PC-9 (cell line): Measurements from ENCODE around the gene KIFAP3. TPM values are rescaled to one million over a fixed set of nuclear protein-coding genes. Genes with fewer than 3 reads are reported as not detected.
A peak's percentile ranks its signal among the peaks of the same experiment; 100 is the strongest.

Source experiments
- BruUV-seq: library from RNA; stranded (reverse); fragments of 400-500 nt; replicated peaks from 2 replicates; lab custom pipeline; 2021; lab: Mats Ljungman, UMichigan
- CTCF ChIA-PET: fragments of 300-600 bp; sonication (Branson Sonifier 250); formaldehyde crosslinking; loops from one replicate; lab custom pipeline; 2022; ENCODE audit warnings: antibody characterized with exemption; lab: Charles Lee
- POLR2A ChIA-PET: fragments of 300-600 bp; sonication (Branson Sonifier 250); formaldehyde crosslinking; loops from one replicate; lab custom pipeline; 2022; ENCODE audit warnings: antibody characterized with exemption; ENCODE audit not compliant: unreplicated experiment; lab: Charles Lee
- DNase-seq, 2 experiments: peaks; one replicate each; pipeline versions ENCODE4 v3.0.0 to v3.0.0-alpha.2; 2015 to 2022; ENCODE audit warnings: mixed read lengths in 1 of 2
- H2AFZ ChIP-seq: fragments of 200-600 bp; sonication (generic); 2 replicates; pipeline ENCODE4 v1.8.1; 2017; ENCODE audit warnings: antibody characterized with exemption
- H3F3A ChIP-seq: fragments of 200-600 bp; sonication (generic); 2 replicates; pipeline ENCODE4 v1.8.1; 2017; ENCODE audit warnings: antibody characterized with exemption, mild to moderate bottlenecking, low read depth; ENCODE audit not compliant: insufficient read depth
- H3K27ac ChIP-seq: fragments of 200-600 bp; sonication (generic); 2 replicates; pipeline ENCODE4 v1.6.1; 2016; ENCODE audit warnings: mixed run types
- H3K27me3 ChIP-seq: fragments of 200-600 bp; sonication (generic); 2 replicates; pipeline ENCODE4 v1.6.1; 2016; ENCODE audit warnings: low read depth, mixed run types; ENCODE audit not compliant: insufficient read depth
- H3K36me3 ChIP-seq: fragments of 200-600 bp; sonication (generic); 2 replicates; pipeline ENCODE4 v1.6.1; 2016; ENCODE audit warnings: low read depth, mixed run types
- H3K4me1 ChIP-seq: fragments of 200-600 bp; sonication (generic); replicated peaks from 2 replicates; pipeline ENCODE4 v1.6.1; 2016; ENCODE audit warnings: mixed run types; ENCODE audit not compliant: insufficient read depth
- H3K4me2 ChIP-seq: fragments of 200-600 bp; sonication (generic); 2 replicates; pipeline ENCODE4 v1.6.1; 2017; ENCODE audit warnings: mixed run types
- H3K4me3 ChIP-seq: fragments of 200-600 bp; sonication (generic); 2 replicates; pipeline ENCODE4 v1.6.1; 2016; ENCODE audit warnings: mixed run types
- H3K79me2 ChIP-seq: fragments of 200-600 bp; sonication (generic); 2 replicates; pipeline ENCODE4 v1.6.1; 2017; ENCODE audit warnings: low read depth, mixed run types
- H3K9me2 ChIP-seq: fragments of 200-600 bp; sonication (generic); 2 replicates; pipeline ENCODE4 v1.8.1; 2017; ENCODE audit warnings: mild to moderate bottlenecking; ENCODE audit not compliant: insufficient read depth
- H3K9me3 ChIP-seq: fragments of 200-600 bp; sonication (generic); 2 replicates; pipeline ENCODE4 v1.8.1; 2016; ENCODE audit warnings: low read depth; ENCODE audit not compliant: insufficient read depth
- H4K20me1 ChIP-seq: fragments of 200-600 bp; sonication (generic); 2 replicates; pipeline ENCODE4 v1.8.1; 2017; ENCODE audit not compliant: insufficient read depth
- EZH2 ChIP-seq: fragments of 200-600 bp; sonication (generic); IDR thresholded peaks from 2 replicates; pipeline ENCODE4 v1.8.0; 2017; ENCODE audit warnings: antibody characterized with exemption, low read depth
- intact Hi-C: fragments of 100-400 bp; cut with micrococcal nuclease; formaldehyde crosslinking; loops from one replicate; pipeline ENCODE4 v1.10.0; 2022; ENCODE audit not compliant: unreplicated experiment
- total RNA-seq: library from RNA; stranded (reverse); gene quantifications from 2 replicates; pipeline ENCODE4 v1.2.3, GENCODE V29; 2021
- TF ChIP-seq, protein P1 (sequence below): fragments of 200-600 bp; sonication (generic); conservative IDR thresholded peaks from 2 replicates; pipeline ENCODE4 v1.6.1; 2017; ENCODE audit warnings: mixed run types, antibody characterized with exemption, mild to moderate bottlenecking, moderate library complexity

Gene KIFAP3
- total RNA-seq, 1 experiment from 2014 or later: 9.7 TPM

DNA sequence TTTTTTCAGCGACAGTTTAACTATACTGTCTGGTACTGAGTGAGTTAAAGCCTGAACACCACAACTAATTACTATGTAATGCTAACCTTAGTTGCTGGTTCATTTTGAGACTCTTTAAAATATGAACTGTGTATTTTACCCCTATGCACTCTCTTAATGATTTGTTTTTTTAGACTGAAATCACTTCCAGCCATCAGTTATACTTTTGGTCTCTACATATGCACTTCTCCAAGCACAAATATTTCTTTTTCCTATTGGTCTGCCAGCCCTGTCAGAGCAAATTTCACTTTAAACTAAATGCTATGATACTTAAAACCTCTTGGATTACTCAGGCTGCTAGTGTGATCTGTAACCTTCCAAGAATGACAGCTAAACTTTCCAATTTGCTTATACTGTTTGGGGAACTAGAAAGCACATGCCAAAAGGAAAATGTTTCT is 142.7 kb downstream of the KIFAP3 start:
- no peaks in the 10 kb centered on the region for H3K27me3 ChIP-seq
- H3K79me2 ChIP-seq: no peaks in the 10 kb centered on the region
- no peaks in the 10 kb centered on the region for H3K9me2 ChIP-seq
- no TSS peak for BruUV-seq
- no peaks in the 10 kb centered on the region for H3K4me1 ChIP-seq
- no peaks in the 10 kb centered on the region for H3K9me3 ChIP-seq
- CTCF ChIA-PET: no interaction called here
- no peak overlapping the region for H3K27ac ChIP-seq
- no peak for DNase-seq
- POLR2A ChIA-PET: no interaction called here
- intact Hi-C loops: loop anchor here (5.0 kb wide), 2 partner anchors 140 to 600 kb away; partner anchors contain the start of genes GORAB and KIFAP3
- no peak overlapping the region for H3K4me3 ChIP-seq
- TF ChIP-seq, protein P1, sequence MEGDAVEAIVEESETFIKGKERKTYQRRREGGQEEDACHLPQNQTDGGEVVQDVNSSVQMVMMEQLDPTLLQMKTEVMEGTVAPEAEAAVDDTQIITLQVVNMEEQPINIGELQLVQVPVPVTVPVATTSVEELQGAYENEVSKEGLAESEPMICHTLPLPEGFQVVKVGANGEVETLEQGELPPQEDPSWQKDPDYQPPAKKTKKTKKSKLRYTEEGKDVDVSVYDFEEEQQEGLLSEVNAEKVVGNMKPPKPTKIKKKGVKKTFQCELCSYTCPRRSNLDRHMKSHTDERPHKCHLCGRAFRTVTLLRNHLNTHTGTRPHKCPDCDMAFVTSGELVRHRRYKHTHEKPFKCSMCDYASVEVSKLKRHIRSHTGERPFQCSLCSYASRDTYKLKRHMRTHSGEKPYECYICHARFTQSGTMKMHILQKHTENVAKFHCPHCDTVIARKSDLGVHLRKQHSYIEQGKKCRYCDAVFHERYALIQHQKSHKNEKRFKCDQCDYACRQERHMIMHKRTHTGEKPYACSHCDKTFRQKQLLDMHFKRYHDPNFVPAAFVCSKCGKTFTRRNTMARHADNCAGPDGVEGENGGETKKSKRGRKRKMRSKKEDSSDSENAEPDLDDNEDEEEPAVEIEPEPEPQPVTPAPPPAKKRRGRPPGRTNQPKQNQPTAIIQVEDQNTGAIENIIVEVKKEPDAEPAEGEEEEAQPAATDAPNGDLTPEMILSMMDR: no peak
- no peaks in the 10 kb centered on the region for H3F3A ChIP-seq
- H3K36me3 ChIP-seq: no peaks in the 10 kb centered on the region
- H3K4me2 ChIP-seq: no peak overlapping the region
- H2AFZ ChIP-seq: no peak overlapping the region
- H4K20me1 ChIP-seq: no peaks in the 10 kb centered on the region

DNA sequence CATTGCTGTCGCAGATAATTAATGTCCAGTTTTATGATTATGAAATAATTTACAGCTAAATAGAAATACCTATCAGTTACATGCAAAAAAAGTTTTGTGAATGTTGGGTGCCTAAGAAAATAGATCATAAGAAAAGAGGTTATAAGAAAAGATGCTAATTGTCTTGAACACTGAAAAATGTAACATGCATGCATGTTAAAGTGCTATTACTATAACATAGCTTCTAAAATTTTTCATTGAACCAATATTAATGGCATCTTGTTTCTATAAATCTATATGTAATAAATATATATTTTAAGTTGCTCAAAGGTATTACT is 145.3 kb downstream of the KIFAP3 start:
- TF ChIP-seq, protein P1: no peak; the same call in 1 of the 2 replicates
- TF ChIP-seq EZH2: no peak
- H3F3A ChIP-seq: peaks cover 6% of the 10 kb centered on the region; the same call in 1 of the 2 replicates
- no TSS peak for BruUV-seq
- H3K36me3 ChIP-seq: no peaks in the 10 kb centered on the region
- no peak overlapping the region for H2AFZ ChIP-seq
- POLR2A ChIA-PET: no interaction called here
- intact Hi-C loops: loop anchor here (5.0 to 10.0 kb wide), 3 partner anchors 83 to 998 kb away; no protein-coding TSS in a partner anchor
- no peaks in the 10 kb centered on the region for H3K79me2 ChIP-seq
- H3K4me3 ChIP-seq: no peak overlapping the region
- H3K27me3 ChIP-seq: no peaks in the 10 kb centered on the region
- no peak overlapping the region for H3K4me2 ChIP-seq
- no peak overlapping the region for H3K27ac ChIP-seq
- CTCF ChIA-PET: no interaction called here
- H3K9me3 ChIP-seq: no peaks in the 10 kb centered on the region
- H4K20me1 ChIP-seq: no peaks in the 10 kb centered on the region
- no peak for DNase-seq
- no peaks in the 10 kb centered on the region for H3K9me2 ChIP-seq
- H3K4me1 ChIP-seq: peaks cover 12% of the 10 kb centered on the region

DNA sequence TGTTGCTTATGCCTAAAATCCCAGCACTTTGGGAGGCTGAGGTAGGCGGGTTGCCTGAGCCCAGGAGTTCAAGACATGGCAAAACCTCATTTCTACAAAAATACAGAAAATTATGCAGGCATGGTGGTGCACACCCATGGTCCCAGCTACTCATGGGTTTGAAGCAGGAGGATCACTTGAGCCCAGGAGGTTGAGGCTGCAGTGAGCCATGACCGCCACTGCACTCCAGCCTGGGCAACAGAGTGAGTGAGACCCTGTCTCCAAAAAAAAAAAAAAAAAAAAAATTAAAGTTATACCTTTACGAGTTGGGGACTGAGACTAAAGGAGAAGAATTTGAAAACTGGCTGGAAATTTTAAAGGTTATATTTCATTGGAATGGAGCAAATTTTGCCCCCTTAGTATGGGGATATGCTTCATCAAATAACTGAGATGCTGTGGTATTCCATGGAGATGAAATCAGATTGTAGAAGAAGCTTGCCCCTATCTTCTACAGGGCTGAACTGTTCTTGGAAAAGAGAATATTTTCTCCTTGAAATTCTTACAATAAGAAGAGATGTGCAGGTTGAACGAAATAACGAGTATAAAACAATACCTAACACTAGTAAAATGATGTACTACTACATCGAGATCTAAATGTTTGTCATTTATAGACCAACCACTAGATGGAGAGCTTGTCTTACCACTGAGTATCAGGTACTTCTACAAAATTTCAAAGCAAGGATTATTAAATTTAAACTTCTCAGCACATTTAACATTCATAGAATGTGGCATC is 145.9 kb downstream of the KIFAP3 start:
- Histone ChIP-seq H3K79me2 (no peaks in the 10 kb centered on the region), H3K4me2 (no peak overlapping the region), H3K36me3 (no peaks in the 10 kb centered on the region), H3K4me3 (no peak overlapping the region), H3K9me3 (no peaks in the 10 kb centered on the region), H3K4me1 (peaks cover 12% of the 10 kb centered on the region), H2AFZ (no peak overlapping the region), H3K27me3 (no peaks in the 10 kb centered on the region), H3F3A (peaks cover 6% of the 10 kb centered on the region; the same call in 1 of the 2 replicates), H3K9me2 (no peaks in the 10 kb centered on the region), H4K20me1 (no peaks in the 10 kb centered on the region), H3K27ac (no peak overlapping the region)
- intact Hi-C loops: loop anchor here (5.0 to 10.0 kb wide), 3 partner anchors 84 to 999 kb away; no protein-coding TSS in a partner anchor
- POLR2A ChIA-PET: no interaction called here
- TF ChIP-seq, protein P1: peak; percentile 83
- TF ChIP-seq EZH2: no peak
- CTCF ChIA-PET: interaction anchor here (0.6 kb wide), 1 partner anchor 1385 kb away, joined by 3 read pairs; no protein-coding TSS in a partner anchor
- DNase-seq: peak in 1 of 2 experiments; percentile 54
- BruUV-seq: no TSS peak
